GM03348 (cell line): ENCODE measurements around the gene TM4SF20.
"Not testable (repeated sequence)": the region's sequence is repeated elsewhere in the genome, so short reads cannot be mapped to it uniquely, and the experiment has no call there.

Experiments used
- DNase-seq: peaks from one replicate; pipeline ENCODE4 v3.0.0; 2012; ENCODE audit warnings: low spot score

The TM4SF20 gene

DNA sequence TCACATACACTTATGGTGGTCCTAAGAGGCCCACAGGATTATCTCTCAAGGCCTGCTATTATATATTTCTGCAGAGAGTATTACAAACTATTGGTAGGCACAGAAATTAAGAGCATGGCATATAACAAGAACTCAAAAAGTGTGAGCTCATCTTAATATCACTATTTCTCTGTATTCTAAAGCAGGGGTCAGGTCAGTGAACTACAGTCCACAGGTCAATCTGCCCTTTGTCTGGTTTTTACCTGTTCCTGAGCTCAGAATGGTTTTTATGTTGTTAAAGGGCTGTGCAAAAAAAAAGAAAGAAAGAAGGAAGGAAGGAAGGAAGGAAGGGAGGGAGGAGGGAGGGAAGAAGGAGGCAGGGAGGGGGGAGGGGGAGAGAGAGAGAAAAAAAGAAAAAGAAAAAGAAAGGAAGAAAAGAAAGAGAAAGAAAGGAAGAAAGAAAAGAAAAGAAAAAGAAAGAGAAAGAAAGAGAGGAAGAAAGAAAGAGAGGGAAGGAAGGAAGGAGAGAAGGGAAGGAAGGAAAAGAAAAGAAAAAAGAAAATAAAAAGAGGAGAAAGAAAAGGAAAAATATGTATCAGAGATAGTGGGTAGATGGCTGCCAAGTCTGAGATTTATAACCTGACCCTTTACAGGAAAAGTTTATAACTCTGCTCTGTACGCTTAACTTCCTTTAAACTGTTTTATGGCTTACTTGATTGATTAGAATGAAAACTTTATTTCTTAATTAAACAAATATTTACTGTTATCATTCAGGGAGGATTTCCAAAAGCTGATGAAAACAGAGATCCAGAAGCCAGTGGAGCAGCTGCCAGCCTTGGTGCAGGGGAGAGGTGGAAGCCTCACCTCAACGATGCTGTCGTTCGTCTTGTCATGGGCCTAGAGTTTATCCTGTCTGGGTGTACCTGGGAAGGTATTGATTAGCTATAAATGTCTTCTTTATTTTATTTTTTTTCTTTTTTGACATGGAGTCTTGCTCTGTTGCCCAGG lies 19.9 kb upstream of the TM4SF20 start:
- DNase-seq, result no peak

- DNase-seq, result no peak
Observed at GRCh38 chr2:227397562-227397961, 18.5 kb upstream of the TM4SF20 start.

DNA sequence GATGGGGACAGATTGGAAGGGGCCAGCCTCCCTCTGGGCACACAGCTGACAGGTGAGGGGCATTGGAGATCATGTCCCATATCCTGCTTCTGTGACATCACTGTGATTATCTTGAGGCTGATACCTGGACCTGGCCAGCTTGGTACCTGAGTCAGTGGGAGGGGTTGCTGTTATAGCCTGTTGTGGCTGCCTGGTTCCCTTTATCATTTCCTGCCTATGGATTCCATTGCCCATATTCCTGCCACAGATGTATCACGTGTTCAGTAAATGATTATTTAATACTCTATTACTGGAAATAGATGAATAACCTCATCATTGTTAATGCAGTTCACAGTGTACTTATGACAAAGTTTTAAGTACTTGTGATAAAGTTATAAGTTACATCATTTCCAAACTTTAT lies 16.4 kb upstream of the TM4SF20 start:
- no peak for DNase-seq

- no peak for DNase-seq
Observed at GRCh38 chr2:227394401-227394800, 15.3 kb upstream of the TM4SF20 start.

GRCh38 chr2:227390468-227391256 lies 11.6 kb upstream of the TM4SF20 start:
- DNase-seq, result no peak

DNA sequence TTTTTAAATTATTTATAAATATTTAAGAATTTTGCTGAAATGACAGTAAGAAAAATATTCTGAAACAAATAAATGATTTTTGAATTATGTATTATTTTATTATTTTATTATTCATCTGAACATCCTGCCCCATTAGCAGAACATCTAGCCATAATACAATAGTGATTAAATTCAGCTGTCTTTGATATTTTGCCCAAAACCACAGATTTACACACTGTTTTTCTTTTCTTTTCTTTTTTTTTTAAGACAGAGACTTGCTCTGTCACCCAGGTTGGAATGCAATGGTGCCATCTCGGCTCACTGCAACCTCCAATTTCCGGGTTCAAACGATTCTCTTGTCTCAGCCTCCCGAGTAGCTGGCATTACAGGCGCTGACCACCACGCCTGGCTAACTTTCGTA lies 10.6 kb upstream of the TM4SF20 start:
- no peak for DNase-seq

DNA sequence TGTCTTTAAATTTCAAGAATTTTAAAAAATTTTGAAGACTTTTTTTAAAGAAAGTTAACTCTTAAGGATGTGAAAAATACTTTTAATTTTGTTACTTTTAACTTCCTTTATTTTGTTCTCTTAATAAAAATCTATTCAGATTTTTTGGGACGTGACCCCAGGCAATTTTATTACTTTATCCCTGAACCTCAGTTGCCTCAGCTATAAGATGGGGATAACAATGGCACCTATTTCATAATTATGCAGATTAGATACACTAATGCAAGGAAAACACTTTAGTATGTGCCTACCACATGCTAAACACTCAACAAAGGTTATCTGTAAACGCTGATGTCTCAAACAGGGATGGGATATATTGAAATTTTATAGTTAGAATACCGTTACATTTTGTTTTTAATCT lies 10.1 kb upstream of the TM4SF20 start:
- DNase-seq, result no peak

- peak; percentile 74 for DNase-seq
Observed at GRCh38 chr2:227388537-227389011, 9.5 kb upstream of the TM4SF20 start.

- not testable (repeated sequence) for DNase-seq
Observed at GRCh38 chr2:227387583-227387982, 8.5 kb upstream of the TM4SF20 start, which contains the start of gene SCYGR1. SCYGR1 (minus strand) TSS chr2:227387949; CDS start chr2:227387949, 0 bp downstream.

DNA sequence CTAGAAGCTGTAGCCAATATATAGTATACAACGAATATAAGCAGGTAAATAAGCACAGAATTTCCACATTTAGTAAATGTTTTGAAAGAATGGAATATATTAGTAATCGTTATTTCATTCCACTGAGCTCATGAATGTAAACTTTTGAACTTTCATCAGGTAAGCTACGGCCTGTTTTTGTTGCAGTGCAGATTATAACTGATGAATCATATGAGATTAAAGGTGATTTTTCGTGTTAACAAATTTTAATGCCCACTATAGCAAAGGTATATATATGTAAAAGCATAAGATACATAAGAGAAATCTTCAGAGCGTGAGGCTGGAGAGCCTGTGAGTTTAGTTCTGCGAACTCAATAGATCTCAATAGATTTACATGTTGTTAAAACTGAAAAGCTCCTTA lies 7.5 kb upstream of the TM4SF20 start:
- no peak for DNase-seq

GRCh38 chr2:227383686-227384085 lies 4.6 kb upstream of the TM4SF20 start:
- no peak for DNase-seq

DNA sequence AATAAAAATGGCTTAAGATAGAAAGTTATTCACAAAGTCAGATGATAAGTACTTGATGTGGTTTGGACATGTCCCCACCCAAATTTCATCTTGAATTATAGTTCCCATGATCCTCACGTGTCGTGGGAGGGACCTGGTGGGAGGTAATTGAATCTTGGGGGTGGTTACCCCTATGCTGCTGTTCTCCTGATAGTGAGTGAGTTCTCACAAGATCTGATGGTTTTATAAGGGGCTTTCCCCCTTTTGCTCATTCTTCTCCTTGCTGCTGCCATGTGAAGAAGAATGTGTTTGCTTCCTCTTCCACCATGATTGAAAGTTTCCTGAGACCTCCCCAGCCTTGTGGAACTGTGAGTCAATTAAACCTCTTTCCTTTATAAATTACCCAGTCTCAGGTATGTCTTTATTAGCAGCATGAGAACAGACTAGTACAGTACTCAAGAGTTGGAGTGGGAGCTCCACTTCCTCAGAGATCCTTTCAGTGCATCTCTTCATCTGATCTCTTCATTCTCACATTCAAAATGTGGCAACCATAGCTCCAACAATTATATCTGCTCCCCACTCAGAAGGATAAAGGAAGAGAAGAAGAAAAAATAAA lies 3.2 kb upstream of the TM4SF20 start:
- not testable (repeated sequence) for DNase-seq

- DNase-seq, result peak; percentile 48
Observed at GRCh38 chr2:227378371-227378782, 729 bp downstream of the TM4SF20 start.

DNA sequence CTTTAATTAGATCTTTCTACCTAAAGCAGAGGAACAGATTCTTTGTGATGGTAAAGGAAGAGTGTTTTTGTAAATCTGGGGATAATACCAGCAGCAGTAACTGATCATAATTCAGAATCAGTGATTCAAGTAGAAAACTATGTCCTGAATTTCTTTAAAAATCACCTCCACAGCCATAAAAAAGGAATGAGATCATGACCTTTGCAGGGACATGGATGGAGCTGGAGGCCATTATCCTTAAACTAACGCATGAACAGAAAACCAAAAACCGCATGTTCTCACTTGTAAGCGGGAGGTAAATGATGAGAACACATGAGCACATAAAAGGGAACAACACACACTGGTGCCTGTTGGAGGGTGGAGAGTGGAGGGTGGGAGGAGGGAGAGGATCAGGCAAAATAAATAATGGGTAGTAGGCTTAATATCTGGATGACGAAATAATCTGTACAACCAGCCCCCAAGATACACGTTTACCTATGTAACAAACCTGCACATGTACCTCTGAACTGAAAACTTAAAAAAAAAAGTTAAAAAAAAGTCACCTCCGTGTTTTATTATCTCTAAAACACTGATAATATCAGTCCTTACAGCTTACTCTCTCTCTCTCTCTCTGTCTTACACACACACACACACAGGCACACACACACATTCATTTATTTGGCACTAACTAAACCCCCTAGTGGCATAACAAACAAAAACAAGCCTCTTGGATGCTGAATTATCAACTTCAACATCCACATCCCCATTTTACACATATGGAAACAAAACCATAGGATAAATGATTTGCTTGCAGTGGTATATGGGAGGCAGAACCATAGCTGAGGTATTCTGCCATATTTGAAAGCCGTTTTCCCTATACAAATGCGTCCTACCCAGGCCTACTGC lies 1.4 kb downstream of the TM4SF20 start:
- no peak for DNase-seq

DNA sequence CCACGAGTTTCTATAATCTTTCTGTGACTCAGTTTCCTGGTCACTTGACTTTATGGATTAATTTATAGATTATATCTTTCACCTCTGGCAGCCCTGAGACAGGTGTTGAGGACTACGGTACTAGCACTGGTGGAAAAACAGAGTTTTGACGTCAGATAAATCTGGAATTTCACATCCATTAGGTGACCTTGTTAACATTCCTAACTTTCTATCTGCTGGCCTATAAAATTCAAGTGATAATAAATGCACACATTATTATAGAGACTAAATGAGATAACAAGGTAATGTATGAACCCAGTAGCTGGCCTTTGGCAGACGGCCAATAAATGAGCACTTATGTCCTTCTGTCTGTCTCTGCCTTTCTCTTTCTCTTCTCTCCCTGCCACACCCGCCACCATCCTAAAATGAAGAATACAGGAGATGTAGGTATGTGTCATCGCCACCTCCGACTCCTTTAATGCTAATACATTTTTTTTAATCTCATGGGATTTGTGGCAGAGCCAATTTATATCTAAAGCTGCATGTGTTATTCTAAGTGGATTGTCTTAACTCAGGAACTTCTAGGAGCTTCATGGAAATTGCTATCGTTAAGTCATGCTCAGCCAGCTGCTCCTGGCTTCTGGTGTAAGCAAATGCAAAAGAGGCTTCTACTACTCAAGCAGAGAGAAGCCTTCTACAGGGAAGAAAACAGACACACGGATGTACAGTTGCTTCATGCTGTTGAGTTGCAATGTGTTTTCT lies 2.3 kb downstream of the TM4SF20 start:
- no peak for DNase-seq

GRCh38 chr2:227374158-227374557 lies 4.9 kb downstream of the TM4SF20 start:
- peak; percentile 32 for DNase-seq

GRCh38 chr2:227373389-227373788 lies 5.7 kb downstream of the TM4SF20 start:
- DNase-seq, result no peak

GRCh38 chr2:227370791-227371312 lies 8.3 kb downstream of the TM4SF20 start:
- DNase-seq, result peak; percentile 48

GRCh38 chr2:227370092-227370491 lies 9.0 kb downstream of the TM4SF20 start:
- DNase-seq, result no peak

- DNase-seq, result no peak
Observed at GRCh38 chr2:227368574-227368973, 10.5 kb downstream of the TM4SF20 start.
